H1 (cell line): ENCODE data around the gene TEF. TPM values are rescaled to one million over a fixed set of nuclear protein-coding genes. Genes with fewer than 3 reads are reported as not detected.
A peak's percentile ranks its signal among the peaks of the same experiment; 100 is the strongest.

Experiments
- CTCF ChIA-PET: fragments of 300-600 bp; sonication (Branson Sonifier 250); formaldehyde crosslinking; loops from one replicate; lab custom pipeline; 2021; ENCODE audit not compliant: partially characterized antibody; lab: Charles Lee
- POLR2A ChIA-PET: fragments of 300-600 bp; sonication (Branson Sonifier 250); formaldehyde crosslinking; loops from one replicate; lab custom pipeline; 2021; ENCODE audit warnings: inconsistent platforms; ENCODE audit not compliant: partially characterized antibody; lab: Charles Lee
- DNase-seq, 2 experiments: peaks; one replicate each; pipeline versions ENCODE4 v3.0.0 to v3.0.0-alpha.2; 2010 to 2022; ENCODE audit warnings: low spot score in 2 of 2, low read depth in 1 of 2, mixed read lengths in 1 of 2
- FAIRE-seq: peaks from 2 replicates; lab custom pipeline; 2011; peaks lifted over from hg19 to GRCh38; lab: Jason Lieb, UNC
- H2AFZ ChIP-seq: 2 replicates; pipeline ENCODE4 v1.8.1; 2012; ENCODE audit warnings: low read length, inconsistent platforms
- H2AK5ac ChIP-seq: 2 replicates; pipeline ENCODE4 v1.6.1; 2013; ENCODE audit warnings: low read depth, low read length
- H2BK120ac ChIP-seq: replicated peaks from 2 replicates; pipeline ENCODE3; 2013; ENCODE audit warnings: low read depth, low read length, inconsistent platforms
- H2BK12ac ChIP-seq: 2 replicates; pipeline ENCODE4 v1.6.1; 2013; ENCODE audit warnings: low read depth, low read length
- H2BK15ac ChIP-seq: 2 replicates; pipeline ENCODE4 v1.6.1; 2013; ENCODE audit warnings: low read length
- H2BK20ac ChIP-seq: 2 replicates; pipeline ENCODE4 v1.6.1; 2013; ENCODE audit warnings: low read length
- H2BK5ac ChIP-seq: 2 replicates; pipeline ENCODE4 v1.6.1; 2013; ENCODE audit warnings: low read depth, low read length
- H3K14ac ChIP-seq: 2 replicates; pipeline ENCODE4 v1.6.1; 2013; ENCODE audit warnings: inconsistent platforms; ENCODE audit not compliant: insufficient read length
- H3K18ac ChIP-seq: 2 replicates; pipeline ENCODE4 v1.6.1; 2013; ENCODE audit warnings: low read length; ENCODE audit errors: extremely low read depth
- H3K23ac ChIP-seq: 2 replicates; pipeline ENCODE4 v1.6.1; 2013; ENCODE audit warnings: inconsistent platforms; ENCODE audit not compliant: insufficient read length
- H3K23me2 ChIP-seq: 2 replicates; pipeline ENCODE4 v1.6.1; 2013; ENCODE audit warnings: low read depth, low read length
- H3K27ac ChIP-seq: 2 replicates; pipeline ENCODE4 v1.6.1; 2011; ENCODE audit warnings: low read depth, low read length, inconsistent platforms
- H3K27me3 ChIP-seq, 4 experiments: replicated peaks in 1 of 4; 1 replicate in 1 of 4; 2 replicates in 3 of 4; pipeline versions ENCODE4 v1.6.1 to v1.8.1; 2011 to 2013; ENCODE audit warnings: low read length in 3 of 4, mild to moderate bottlenecking in 3 of 4, inconsistent platforms in 2 of 4, mixed read lengths in 2 of 4, moderate library complexity in 1 of 4; ENCODE audit not compliant: control insufficient read depth in 3 of 4, insufficient read depth in 3 of 4; ENCODE audit errors: extremely low read depth in 1 of 4
- H3K36me3 ChIP-seq, 4 experiments: 2 replicates each; pipeline versions ENCODE4 v1.6.1 to v1.8.1; 2011 to 2013; ENCODE audit warnings: mild to moderate bottlenecking in 4 of 4, low read length in 3 of 4, moderate library complexity in 2 of 4, control low read depth in 1 of 4, inconsistent platforms in 1 of 4; ENCODE audit not compliant: insufficient read depth in 4 of 4, control insufficient read depth in 2 of 4
- H3K4ac ChIP-seq: replicated peaks from 2 replicates; pipeline ENCODE3; 2013; ENCODE audit warnings: low read length, low read depth, mixed read lengths, inconsistent platforms; ENCODE audit not compliant: insufficient read length
- H3K4me1 ChIP-seq, 4 experiments: replicated peaks in 1 of 4; 1 replicate in 1 of 4; 2 replicates in 3 of 4; pipeline versions ENCODE4 v1.6.1 to v1.8.1; 2011 to 2013; ENCODE audit warnings: low read length in 3 of 4, inconsistent platforms in 2 of 4, mixed read lengths in 1 of 4; ENCODE audit not compliant: insufficient read depth in 4 of 4, control insufficient read depth in 3 of 4
- H3K4me2 ChIP-seq, 2 experiments: 2 replicates each; pipeline versions ENCODE4 v1.6.1 to v1.8.1; 2011 to 2013; ENCODE audit warnings: low read depth in 2 of 2, low read length in 2 of 2, control low read depth in 1 of 2, inconsistent platforms in 1 of 2, mild to moderate bottlenecking in 1 of 2; ENCODE audit not compliant: insufficient read depth in 1 of 2
- H3K4me3 ChIP-seq, 4 experiments: fragments of 200-600, 300-600 bp in 1 of 4; sonication (generic), shearing (Covaris generic), sonication (Bioruptor Twin) in 1 of 4; 2 replicates each; pipeline versions ENCODE4 v1.5.1 to v1.8.1; 2011 to 2016; ENCODE audit warnings: low read length in 4 of 4, low read depth in 3 of 4, control low read depth in 2 of 4, inconsistent platforms in 2 of 4, mild to moderate bottlenecking in 2 of 4, mixed read lengths in 1 of 4, moderate library complexity in 1 of 4; ENCODE audit not compliant: insufficient read depth in 2 of 4; ENCODE audit errors: extremely low read depth in 1 of 4
- H3K56ac ChIP-seq: replicated peaks from 2 replicates; pipeline ENCODE3; 2013; ENCODE audit warnings: low read depth, mild to moderate bottlenecking, mixed read lengths, low read length, inconsistent platforms; ENCODE audit not compliant: insufficient read length
- H3K79me1 ChIP-seq: 2 replicates; pipeline ENCODE4 v1.6.1; 2013; ENCODE audit warnings: low read depth, low read length, control low read depth
- H3K79me2 ChIP-seq, 2 experiments: 2 replicates each; pipeline versions ENCODE4 v1.6.1 to v1.8.1; 2012 to 2013; ENCODE audit warnings: low read length in 2 of 2, mild to moderate bottlenecking in 2 of 2, inconsistent platforms in 1 of 2; ENCODE audit not compliant: insufficient read depth in 2 of 2, control insufficient read depth in 1 of 2
- H3K9ac ChIP-seq, 4 experiments: replicated peaks in 1 of 4; 1 replicate in 1 of 4; 2 replicates in 3 of 4; pipeline versions ENCODE4 v1.6.1 to v1.8.1; 2011 to 2013; ENCODE audit warnings: low read depth in 3 of 4, low read length in 3 of 4, control low read depth in 2 of 4, mild to moderate bottlenecking in 2 of 4, moderate library complexity in 2 of 4, inconsistent platforms in 1 of 4; ENCODE audit errors: extremely low read depth in 1 of 4
- H3K9me3 ChIP-seq, 2 experiments: 2 replicates each; pipeline versions ENCODE4 v1.6.1 to v1.8.1; 2012 to 2013; ENCODE audit warnings: mild to moderate bottlenecking in 2 of 2, moderate library complexity in 2 of 2, control low read depth in 1 of 2, inconsistent platforms in 1 of 2, low read depth in 1 of 2, low read length in 1 of 2, mixed read lengths in 1 of 2; ENCODE audit not compliant: insufficient read depth in 2 of 2
- H4K20me1 ChIP-seq, 2 experiments: replicated peaks in 1 of 2; 2 replicates each; pipeline versions ENCODE3 to v1.8.1; 2011 to 2013; ENCODE audit warnings: inconsistent platforms in 2 of 2, low read length in 2 of 2, mild to moderate bottlenecking in 1 of 2; ENCODE audit not compliant: insufficient read depth in 2 of 2, control insufficient read depth in 1 of 2
- H4K5ac ChIP-seq: 2 replicates; pipeline ENCODE4 v1.6.1; 2013; ENCODE audit warnings: low read length, low read depth, mixed read lengths, inconsistent platforms; ENCODE audit not compliant: insufficient read length
- H4K8ac ChIP-seq: 2 replicates; pipeline ENCODE4 v1.8.0; 2013; ENCODE audit warnings: mild to moderate bottlenecking, moderate library complexity, low read length, inconsistent platforms; ENCODE audit not compliant: insufficient read depth; ENCODE audit errors: extremely low read depth
- H4K91ac ChIP-seq: replicated peaks from 2 replicates; pipeline ENCODE3; 2013; ENCODE audit warnings: low read length, mixed read lengths, inconsistent platforms; ENCODE audit not compliant: insufficient read length
- BRCA1 ChIP-seq: IDR thresholded peaks from 2 replicates; pipeline ENCODE4 v1.6.1; 2012; ENCODE audit warnings: low read depth, low read length, improper control_type of control experiment
- GTF2F1 ChIP-seq: IDR thresholded peaks from 2 replicates; pipeline ENCODE4 v1.6.1; 2012; ENCODE audit warnings: low read depth, low read length, improper control_type of control experiment, borderline replicate concordance
- KDM1A ChIP-seq: fragments of 200-600, 300-600 bp; sonication (generic); IDR thresholded peaks from 2 replicates; pipeline ENCODE4 v1.7.1; 2016; ENCODE audit warnings: mild to moderate bottlenecking, low read length, borderline replicate concordance
- KDM4A ChIP-seq: IDR thresholded peaks from one replicate; pipeline ENCODE4 v1.7.1; 2012; ENCODE audit warnings: low read depth, mild to moderate bottlenecking, moderate library complexity, low read length, inconsistent platforms; ENCODE audit not compliant: severe bottlenecking
- POLR2AphosphoS5 ChIP-seq: IDR thresholded peaks from 2 replicates; pipeline ENCODE4 v1.6.1; 2011; ENCODE audit warnings: low read depth, low read length
- RFX5 ChIP-seq: IDR thresholded peaks from 2 replicates; pipeline ENCODE4 v1.6.1; 2011; ENCODE audit warnings: low read depth, low read length, improper control_type of control experiment, borderline replicate concordance
- RNF2 ChIP-seq: fragments of 200-900, 300-1000 bp; sonication (generic); IDR thresholded peaks from 2 replicates; pipeline ENCODE4 v1.7.1; 2016; ENCODE audit warnings: borderline replicate concordance, low read depth, mild to moderate bottlenecking, antibody characterized with exemption, low read length; ENCODE audit not compliant: poor library complexity, severe bottlenecking; ENCODE audit errors: missing control alignments
- SAP30 ChIP-seq: fragments of 300-600 bp; sonication (generic); IDR thresholded peaks from 2 replicates; pipeline ENCODE4 v1.7.1; 2012; ENCODE audit warnings: low read length, moderate library complexity, mild to moderate bottlenecking, inconsistent platforms; ENCODE audit not compliant: insufficient read depth, insufficient replicate concordance
- SIRT6 ChIP-seq: IDR thresholded peaks from one replicate; pipeline ENCODE4 v1.7.1; 2012; ENCODE audit warnings: low read length, inconsistent platforms
- SUZ12 ChIP-seq: fragments of 200-600 bp; sonication (generic); IDR thresholded peaks from 2 replicates; pipeline ENCODE4 v1.6.1; 2012; ENCODE audit warnings: mild to moderate bottlenecking, inconsistent platforms, low read length, moderate library complexity, mixed read lengths
- WGBS, 2 experiments: shearing (Covaris generic) in 1 of 2; methylation state at CpG; one replicate each; pipeline versions ENCODE4 v1.1.6 to v1.1.7; 2013 to 2015; ENCODE audit warnings: low lambda C conversion rate in 2 of 2, mixed read lengths in 2 of 2, inconsistent platforms in 1 of 2, low coverage in 1 of 2, missing lambda C conversion rate in 1 of 2; ENCODE audit not compliant: insufficient replicate concordance in 2 of 2, insufficient coverage in 1 of 2, insufficient read length in 1 of 2; ENCODE audit errors: extremely low coverage in 1 of 2, missing lambda C conversion rate in 1 of 2; 5-methylcytosine and 5-hydroxymethylcytosine counted together
- polyA plus RNA-seq, 7 experiments: library from polyadenylated mRNA; depleted of rRNA in 3 of 7; stranded (reverse) in 5 of 7; unstranded in 2 of 7; fragments of >200 nt in 5 of 7; fragments of 200-250 nt in 2 of 7; gene quantifications; 1 replicate in 5 of 7; 2 replicates in 1 of 7; 4 replicates in 1 of 7; pipeline versions ENCODE4 v1.2.1 to v1.2.3, GENCODE V29; 2011 to 2013; ENCODE audit warnings: missing spikeins in 2 of 7, mixed read lengths in 2 of 7
- total RNA-seq: library from RNA; stranded (reverse); fragmentation: NEBNext Ultra II Directional; extraction: Animal tissue kit (Norgen Biotek cat#: 25700); gene quantifications from 2 replicates; pipeline ENCODE4 v1.2.1, GENCODE V29; 2021
- TF ChIP-seq, protein P1 (sequence below): IDR thresholded peaks from 2 replicates; pipeline ENCODE4 v1.6.1; 2011; ENCODE audit warnings: low read depth, mild to moderate bottlenecking, low read length; ENCODE audit not compliant: insufficient read depth
- TF ChIP-seq, protein P2 (sequence below): IDR thresholded peaks from 2 replicates; pipeline ENCODE4 v1.6.1; 2012; ENCODE audit warnings: inconsistent platforms

TEF gene
- total and polyA plus RNA-seq, 2 of the 8 experiments (the other 6 are each of a cell fraction or from before 2014, with no cell fraction given), result 7.4 to 9.0 TPM

- no peak overlapping the region for H4K91ac ChIP-seq
- H2AK5ac ChIP-seq, result no peak overlapping the region
- no peak overlapping the region for H3K27ac ChIP-seq
- H2BK12ac ChIP-seq, result no peak overlapping the region
- H3K56ac ChIP-seq, result no peak overlapping the region
- no peak overlapping the region for H4K5ac ChIP-seq
- no peak overlapping the region for H2BK20ac ChIP-seq
- H2BK15ac ChIP-seq, result no peak overlapping the region
- no peak overlapping the region for H3K14ac ChIP-seq
- no peak overlapping the region for H3K4me2 ChIP-seq
- H3K23ac ChIP-seq, result no peak overlapping the region
- no peak overlapping the region for H3K4me3 ChIP-seq
- peaks cover 0 to 2% of the 10 kb centered on the region in 2 experiments for H4K20me1 ChIP-seq
- DNase-seq (no peak), FAIRE-seq (no peak)
- 96% methylated on average over 17 of the region's 18 CpGs; no CpG with 5 or more reads in 1 of the 2 experiments for WGBS, 2 experiments
- peaks cover 7 to 22% (median 15%) of the 10 kb centered on the region in 4 experiments; a peak in 7 of 8 replicates for H3K36me3 ChIP-seq
- ChIA-PET CTCF (no interaction called here), POLR2A (interaction anchor here (0.9 to 1.3 kb wide), 3 partner anchors 23 to 38 kb away, joined by 3 read pairs; partner anchors contain the start of gene ZC3H7B)
- no peaks in the 10 kb centered on the region for H3K79me2 ChIP-seq
- no peak overlapping the region for H3K4ac ChIP-seq
- no peaks in the 10 kb centered on the region for H3K9me3 ChIP-seq
- H2BK5ac ChIP-seq, result no peak overlapping the region
- H4K8ac ChIP-seq, result peak overlapping the region; percentile 15; the same call in 1 of the 2 replicates
- H3K79me1 ChIP-seq, result no peaks in the 10 kb centered on the region
- no peak overlapping the region for H3K18ac ChIP-seq
- peaks cover 0 to 2% (median 0%) of the 10 kb centered on the region in 4 experiments; a peak in 1 of 7 replicates for H3K4me1 ChIP-seq
- no peak overlapping the region for H2BK120ac ChIP-seq
- no peak overlapping the region for H2AFZ ChIP-seq
- no peak overlapping the region for H3K9ac ChIP-seq
- H3K23me2 ChIP-seq, result no peaks in the 10 kb centered on the region
- H3K27me3 ChIP-seq, result no peaks in the 10 kb centered on the region; a peak in 1 of 7 replicates
- TF ChIP-seq POLR2AphosphoS5 (no peak), SUZ12 (no peak), SAP30 (no peak), KDM4A (no peak), BRCA1 (no peak), RFX5 (no peak), KDM1A (no peak), SIRT6 (no peak), RNF2 (no peak), GTF2F1 (no peak)
- TF ChIP-seq, protein P1, sequence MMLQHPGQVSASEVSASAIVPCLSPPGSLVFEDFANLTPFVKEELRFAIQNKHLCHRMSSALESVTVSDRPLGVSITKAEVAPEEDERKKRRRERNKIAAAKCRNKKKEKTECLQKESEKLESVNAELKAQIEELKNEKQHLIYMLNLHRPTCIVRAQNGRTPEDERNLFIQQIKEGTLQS, result no peak
- TF ChIP-seq, protein P2, sequence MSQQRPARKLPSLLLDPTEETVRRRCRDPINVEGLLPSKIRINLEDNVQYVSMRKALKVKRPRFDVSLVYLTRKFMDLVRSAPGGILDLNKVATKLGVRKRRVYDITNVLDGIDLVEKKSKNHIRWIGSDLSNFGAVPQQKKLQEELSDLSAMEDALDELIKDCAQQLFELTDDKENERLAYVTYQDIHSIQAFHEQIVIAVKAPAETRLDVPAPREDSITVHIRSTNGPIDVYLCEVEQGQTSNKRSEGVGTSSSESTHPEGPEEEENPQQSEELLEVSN, result no peak
Observed at GRCh38 chr22:41339823-41340222, 41.9 kb upstream of the TEF start.
